ENCODE results near the gene NSL1.

The NSL1 gene

GRCh38 chr1:212696721-212697331, 94.8 kb downstream of the NSL1 start:
- TF ChIP-seq, protein P1, sequence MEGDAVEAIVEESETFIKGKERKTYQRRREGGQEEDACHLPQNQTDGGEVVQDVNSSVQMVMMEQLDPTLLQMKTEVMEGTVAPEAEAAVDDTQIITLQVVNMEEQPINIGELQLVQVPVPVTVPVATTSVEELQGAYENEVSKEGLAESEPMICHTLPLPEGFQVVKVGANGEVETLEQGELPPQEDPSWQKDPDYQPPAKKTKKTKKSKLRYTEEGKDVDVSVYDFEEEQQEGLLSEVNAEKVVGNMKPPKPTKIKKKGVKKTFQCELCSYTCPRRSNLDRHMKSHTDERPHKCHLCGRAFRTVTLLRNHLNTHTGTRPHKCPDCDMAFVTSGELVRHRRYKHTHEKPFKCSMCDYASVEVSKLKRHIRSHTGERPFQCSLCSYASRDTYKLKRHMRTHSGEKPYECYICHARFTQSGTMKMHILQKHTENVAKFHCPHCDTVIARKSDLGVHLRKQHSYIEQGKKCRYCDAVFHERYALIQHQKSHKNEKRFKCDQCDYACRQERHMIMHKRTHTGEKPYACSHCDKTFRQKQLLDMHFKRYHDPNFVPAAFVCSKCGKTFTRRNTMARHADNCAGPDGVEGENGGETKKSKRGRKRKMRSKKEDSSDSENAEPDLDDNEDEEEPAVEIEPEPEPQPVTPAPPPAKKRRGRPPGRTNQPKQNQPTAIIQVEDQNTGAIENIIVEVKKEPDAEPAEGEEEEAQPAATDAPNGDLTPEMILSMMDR (IDR thresholded peaks at IDR 0.05; ENCODE audit: borderline replicate concordance, control extremely low read depth, extremely low read depth, insufficient read depth, missing control alignments): no peak
- DNase-seq (ENCODE audit: low spot score): no peak
- in situ Hi-C loops (cut with MboI; ENCODE audit: low sequenced_read_pairs, unreplicated experiment): no loop called here

GRCh38 chr1:212692774-212693644, 98.6 kb downstream of the NSL1 start:
- DNase-seq (ENCODE audit: low spot score): no peak
- TF ChIP-seq, protein P1 (IDR thresholded peaks at IDR 0.05; ENCODE audit: borderline replicate concordance, control extremely low read depth, extremely low read depth, insufficient read depth, missing control alignments): no peak
- in situ Hi-C loops (cut with MboI; ENCODE audit: low sequenced_read_pairs, unreplicated experiment): no loop called here

- in situ Hi-C loops (cut with MboI; ENCODE audit: low sequenced_read_pairs, unreplicated experiment): no loop called here
- DNase-seq (ENCODE audit: low spot score): no peak
- TF ChIP-seq, protein P1 (IDR thresholded peaks at IDR 0.05; ENCODE audit: borderline replicate concordance, control extremely low read depth, extremely low read depth, insufficient read depth, missing control alignments): no peak
Measured at GRCh38 chr1:212691561-212692071, 100.0 kb downstream of the NSL1 start.

- in situ Hi-C loops (cut with MboI; ENCODE audit: low sequenced_read_pairs, unreplicated experiment): no loop called here
- TF ChIP-seq, protein P1 (IDR thresholded peaks at IDR 0.05; ENCODE audit: borderline replicate concordance, control extremely low read depth, extremely low read depth, insufficient read depth, missing control alignments): no peak
- no peak for DNase-seq (ENCODE audit: low spot score)
Measured at GRCh38 chr1:212690816-212691403, 100.7 kb downstream of the NSL1 start.

DNA sequence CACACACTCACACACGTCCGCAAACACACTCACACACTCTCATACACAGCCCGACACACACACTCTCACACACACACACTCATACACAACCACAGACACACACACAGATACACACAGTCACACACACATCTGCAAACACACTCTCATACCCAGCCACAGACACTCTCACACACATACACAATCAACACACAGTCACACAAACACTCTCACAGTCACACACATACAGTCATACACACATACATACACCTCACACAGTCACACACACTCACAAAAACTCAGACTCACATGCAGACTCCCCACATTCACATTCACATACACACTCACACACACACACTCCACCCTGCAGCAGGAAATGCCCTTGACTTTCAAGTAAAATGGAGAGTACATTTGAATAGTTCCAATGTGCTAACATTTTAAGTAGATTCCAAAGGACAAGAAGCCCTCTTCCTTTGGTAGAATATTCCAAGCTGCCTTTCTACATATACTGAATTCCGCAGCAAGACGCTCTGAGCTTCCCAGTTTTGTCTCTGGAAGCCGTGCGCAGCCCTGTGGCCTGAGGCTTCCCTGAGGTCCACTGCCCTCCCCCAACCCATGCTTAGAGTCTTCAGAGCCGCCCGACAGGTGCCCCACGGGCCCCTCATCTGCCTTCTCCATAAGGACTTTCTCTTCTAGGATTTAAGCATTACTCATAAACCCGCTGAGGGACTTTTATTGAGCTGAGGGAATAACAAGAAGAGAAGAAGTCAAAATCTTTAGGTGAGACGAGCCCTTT, 101.6 kb downstream of the NSL1 start:
- TF ChIP-seq, protein P1 (IDR thresholded peaks at IDR 0.05; ENCODE audit: borderline replicate concordance, control extremely low read depth, extremely low read depth, insufficient read depth, missing control alignments): no peak
- in situ Hi-C loops (cut with MboI; ENCODE audit: low sequenced_read_pairs, unreplicated experiment): no loop called here

DNA sequence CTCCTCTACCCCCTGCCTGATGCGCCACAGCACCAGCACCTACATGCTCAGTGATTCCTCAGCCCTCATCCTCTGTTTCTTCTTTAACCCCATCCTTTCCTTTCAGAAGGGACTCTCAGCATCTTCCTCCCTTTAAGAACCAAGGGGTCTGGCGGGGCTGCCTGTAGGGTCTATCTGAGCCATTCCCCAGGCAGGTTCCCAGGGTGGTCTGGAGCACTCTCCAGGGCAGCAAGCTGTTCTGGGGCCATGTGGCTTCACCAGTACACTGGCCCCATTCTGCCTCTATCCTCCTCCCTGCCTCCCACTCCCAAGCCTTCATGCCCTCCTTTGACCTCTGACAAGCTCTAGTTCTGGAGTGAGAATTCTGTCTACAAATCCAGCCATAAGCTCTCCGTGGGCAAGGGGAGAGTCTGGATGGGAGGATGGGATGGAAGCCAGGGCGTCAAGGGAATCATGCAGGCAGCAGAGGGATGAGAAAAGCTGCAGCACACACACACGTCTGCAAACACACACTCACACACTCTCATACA, 102.3 kb downstream of the NSL1 start:
- TF ChIP-seq, protein P1 (IDR thresholded peaks at IDR 0.05; ENCODE audit: borderline replicate concordance, control extremely low read depth, extremely low read depth, insufficient read depth, missing control alignments): no peak
- no peak for DNase-seq (ENCODE audit: low spot score)
- in situ Hi-C loops (cut with MboI; ENCODE audit: low sequenced_read_pairs, unreplicated experiment): no loop called here

More for the DNA sequence above, 101.6 kb downstream of the NSL1 start:
- DNase-seq (ENCODE audit: low spot score): no peak
